HG02763 (cell line): ENCODE data around the gene LPAR1.

ENCODE experiments used
- ATAC-seq: cut with Tn5 transposase; IDR thresholded peaks from one replicate; pipeline ENCODE4 v1.9.1; 2021; ENCODE audit warnings: mild to moderate bottlenecking, moderate library complexity; ENCODE audit not compliant: unreplicated experiment

The LPAR1 gene

GRCh38 chr9:110923601-110924000 is 114.7 kb downstream of the LPAR1 start:
- no peak for ATAC-seq

GRCh38 chr9:110922145-110922544 is 116.1 kb downstream of the LPAR1 start:
- no peak for ATAC-seq

GRCh38 chr9:110921705-110922104 is 116.6 kb downstream of the LPAR1 start:
- ATAC-seq, result no peak

GRCh38 chr9:110919609-110920008 is 118.7 kb downstream of the LPAR1 start:
- ATAC-seq, result no peak

- no peak for ATAC-seq
Observed at GRCh38 chr9:110919050-110919435, 119.2 kb downstream of the LPAR1 start.

GRCh38 chr9:110918316-110919049 is 119.8 kb downstream of the LPAR1 start:
- no peak for ATAC-seq

- no peak for ATAC-seq
Observed at GRCh38 chr9:110916403-110916802, 121.9 kb downstream of the LPAR1 start.

GRCh38 chr9:110912419-110913291 is 125.6 kb downstream of the LPAR1 start:
- no peak for ATAC-seq

GRCh38 chr9:110911659-110912418 is 126.4 kb downstream of the LPAR1 start:
- ATAC-seq, result no peak

GRCh38 chr9:110908894-110909293 is 129.4 kb downstream of the LPAR1 start:
- ATAC-seq, result no peak

GRCh38 chr9:110900917-110901316 is 137.4 kb downstream of the LPAR1 start:
- ATAC-seq, result no peak

- ATAC-seq, result no peak
Observed at GRCh38 chr9:110900456-110900855, 137.8 kb downstream of the LPAR1 start.

- ATAC-seq, result no peak
Observed at GRCh38 chr9:110898866-110899265, 139.4 kb downstream of the LPAR1 start.

- no peak for ATAC-seq
Observed at GRCh38 chr9:110898358-110898757, 139.9 kb downstream of the LPAR1 start.

GRCh38 chr9:110897943-110898342 is 140.3 kb downstream of the LPAR1 start:
- no peak for ATAC-seq

GRCh38 chr9:110895147-110895905 is 142.9 kb downstream of the LPAR1 start:
- no peak for ATAC-seq

- no peak for ATAC-seq
Observed at GRCh38 chr9:110894731-110895130, 143.5 kb downstream of the LPAR1 start.

GRCh38 chr9:110892689-110893088 is 145.6 kb downstream of the LPAR1 start:
- no peak for ATAC-seq

GRCh38 chr9:110891760-110892159 is 146.5 kb downstream of the LPAR1 start:
- no peak for ATAC-seq

GRCh38 chr9:110890416-110890815 is 147.9 kb downstream of the LPAR1 start:
- ATAC-seq, result no peak

- ATAC-seq, result no peak
Observed at GRCh38 chr9:110887276-110887675, 151.0 kb downstream of the LPAR1 start.
